Measurements from ENCODE around the gene FOXP2.

- TF ChIP-seq CTCF (conservative IDR thresholded peaks at IDR 0.05; ENCODE audit: low read depth, low read length) (no peak), EZH2 (IDR thresholded peaks at IDR 0.05; ENCODE audit: low read length, unreplicated experiment) (no peak)
Measured at GRCh38 chr7:114623146-114623545, 208.5 kb downstream of the FOXP2 start.
